Osteocyte (in vitro differentiated cells): ENCODE measurements around the gene SOBP. TPM values are rescaled to one million over a fixed set of nuclear protein-coding genes. Genes with fewer than 3 reads are reported as not detected.

ENCODE experiments used
- DNase-seq: peaks from one replicate; pipeline ENCODE4 v3.0.0; 2021; ENCODE audit warnings: mixed read lengths; ENCODE audit not compliant: unreplicated experiment; ENCODE audit errors: extremely low spot score
- H3K27ac Mint-ChIP-seq: one replicate; pipeline ENCODE4 v1.8.0; 2021; ENCODE audit warnings: mild to moderate bottlenecking, mixed read lengths; ENCODE audit not compliant: unreplicated experiment
- H3K27me3 Mint-ChIP-seq: one replicate; pipeline ENCODE4 v1.8.0; 2021; ENCODE audit warnings: mixed read lengths; ENCODE audit not compliant: unreplicated experiment
- H3K36me3 Mint-ChIP-seq: one replicate; pipeline ENCODE4 v1.8.0; 2021; ENCODE audit warnings: mixed read lengths; ENCODE audit not compliant: unreplicated experiment
- H3K4me1 Mint-ChIP-seq: one replicate; pipeline ENCODE4 v1.8.0; 2021; ENCODE audit warnings: mixed read lengths; ENCODE audit not compliant: unreplicated experiment
- H3K4me3 Mint-ChIP-seq: one replicate; pipeline ENCODE4 v1.8.0; 2021; ENCODE audit warnings: mild to moderate bottlenecking, moderate library complexity, mixed read lengths; ENCODE audit not compliant: unreplicated experiment
- H3K9me3 Mint-ChIP-seq: one replicate; pipeline ENCODE4 v1.8.0; 2021; ENCODE audit warnings: mixed read lengths; ENCODE audit not compliant: unreplicated experiment
- CTCF ChIP-seq: fragments of 200-600 bp; sonication (generic); IDR thresholded peaks from 2 replicates; pipeline ENCODE4 v1.5.0; 2021; ENCODE audit warnings: antibody characterized with exemption, mild to moderate bottlenecking, moderate library complexity
- total RNA-seq: library from RNA; stranded (reverse); gene quantifications from 2 replicates; pipeline ENCODE4 v1.2.1, GENCODE V29; 2021

SOBP gene
- total RNA-seq, 1 donor from 2014 or later = 7.4 TPM

- no peak for DNase-seq
- H3K27me3 Mint-ChIP-seq = peaks cover 2% of the 10 kb centered on the region
- no peak overlapping the region for H3K27ac Mint-ChIP-seq
- no peaks in the 10 kb centered on the region for H3K9me3 Mint-ChIP-seq
- H3K4me3 Mint-ChIP-seq = no peak overlapping the region
- peaks cover 8% of the 10 kb centered on the region for H3K36me3 Mint-ChIP-seq
- no peak for TF ChIP-seq CTCF
- H3K4me1 Mint-ChIP-seq = no peaks in the 10 kb centered on the region
These were observed 143.9 kb downstream of the SOBP start for GRCh38 chr6:107633680-107634323.

GRCh38 chr6:107634324-107635056 lies 144.6 kb downstream of the SOBP start:
- H3K27ac Mint-ChIP-seq = no peak overlapping the region
- H3K36me3 Mint-ChIP-seq = peaks cover 8% of the 10 kb centered on the region
- H3K4me3 Mint-ChIP-seq = no peak overlapping the region
- H3K27me3 Mint-ChIP-seq = peaks cover 2% of the 10 kb centered on the region
- TF ChIP-seq CTCF = no peak
- H3K4me1 Mint-ChIP-seq = no peaks in the 10 kb centered on the region
- no peaks in the 10 kb centered on the region for H3K9me3 Mint-ChIP-seq
- DNase-seq = no peak

- Mint-ChIP-seq H3K27ac (no peak overlapping the region), H3K36me3 (peaks cover 8% of the 10 kb centered on the region), H3K4me3 (no peak overlapping the region), H3K27me3 (peaks cover 2% of the 10 kb centered on the region), H3K9me3 (no peaks in the 10 kb centered on the region), H3K4me1 (no peaks in the 10 kb centered on the region)
- no peak for TF ChIP-seq CTCF
- no peak for DNase-seq
These were observed 145.2 kb downstream of the SOBP start for GRCh38 chr6:107635057-107635515.

GRCh38 chr6:107636486-107636885 lies 146.6 kb downstream of the SOBP start:
- Mint-ChIP-seq H3K27me3 (no peaks in the 10 kb centered on the region), H3K4me3 (no peak overlapping the region), H3K4me1 (no peaks in the 10 kb centered on the region), H3K9me3 (no peaks in the 10 kb centered on the region), H3K36me3 (peaks cover 10% of the 10 kb centered on the region), H3K27ac (no peak overlapping the region)
- no peak for TF ChIP-seq CTCF
- DNase-seq = no peak
